H9 (cell line): Measurements from ENCODE around the gene PRDM5. TPM values are rescaled to one million over a fixed set of nuclear protein-coding genes. Genes with fewer than 3 reads are reported as not detected.

Experiments
- DNase-seq: peaks from one replicate; pipeline ENCODE4 v3.0.0-alpha.2; 2017
- H2AFZ ChIP-seq: one replicate; pipeline ENCODE4 v1.6.1; 2013; ENCODE audit warnings: mild to moderate bottlenecking, low read length, control low read depth, moderate library complexity
- H2AK5ac ChIP-seq: 2 replicates; pipeline ENCODE4 v1.6.1; 2013; ENCODE audit warnings: low read length, control low read depth, mixed read lengths; ENCODE audit not compliant: insufficient read length
- H2BK120ac ChIP-seq: one replicate; pipeline ENCODE4 v1.6.1; 2013; ENCODE audit warnings: low read depth, mild to moderate bottlenecking, low read length, control low read depth, inconsistent platforms; ENCODE audit not compliant: poor library complexity, severe bottlenecking
- H2BK12ac ChIP-seq: 2 replicates; pipeline ENCODE4 v1.6.1; 2013; ENCODE audit warnings: low read length, control low read depth, mixed read lengths, low read depth; ENCODE audit not compliant: insufficient read length
- H2BK15ac ChIP-seq: 2 replicates; pipeline ENCODE4 v1.6.1; 2013; ENCODE audit warnings: low read depth, low read length, control low read depth
- H2BK20ac ChIP-seq: one replicate; pipeline ENCODE4 v1.6.1; 2013; ENCODE audit warnings: low read depth, mild to moderate bottlenecking, low read length, control low read depth, inconsistent platforms; ENCODE audit not compliant: poor library complexity, severe bottlenecking
- H2BK5ac ChIP-seq: 2 replicates; pipeline ENCODE4 v1.6.1; 2013; ENCODE audit warnings: low read length, control low read depth, mixed read lengths; ENCODE audit not compliant: insufficient read length
- H3K14ac ChIP-seq: 2 replicates; pipeline ENCODE4 v1.6.1; 2013; ENCODE audit warnings: low read length, control low read depth; ENCODE audit not compliant: insufficient read depth
- H3K18ac ChIP-seq: 2 replicates; pipeline ENCODE4 v1.6.1; 2013; ENCODE audit warnings: low read depth, mild to moderate bottlenecking, mixed read lengths, low read length, control low read depth; ENCODE audit not compliant: insufficient read length
- H3K23ac ChIP-seq: 2 replicates; pipeline ENCODE4 v1.6.1; 2013; ENCODE audit warnings: low read length, control low read depth, mixed read lengths, low read depth; ENCODE audit not compliant: insufficient read length
- H3K23me2 ChIP-seq: 2 replicates; pipeline ENCODE4 v1.6.1; 2013; ENCODE audit warnings: low read depth, mild to moderate bottlenecking, mixed read lengths, low read length, control low read depth; ENCODE audit not compliant: insufficient read length, poor library complexity, severe bottlenecking
- H3K27ac ChIP-seq: 2 replicates; pipeline ENCODE4 v1.5.1; 2013; ENCODE audit warnings: low read length, control low read depth, mixed read lengths, low read depth; ENCODE audit not compliant: insufficient read length
- H3K27me3 ChIP-seq: 2 replicates; pipeline ENCODE4 v1.6.1; 2013; ENCODE audit warnings: low read length, control low read depth, inconsistent platforms; ENCODE audit not compliant: insufficient read depth
- H3K4ac ChIP-seq: 2 replicates; pipeline ENCODE4 v1.6.1; 2013; ENCODE audit warnings: low read depth, mild to moderate bottlenecking, control low read depth, inconsistent platforms, low read length, moderate library complexity
- H3K4me1 ChIP-seq: 2 replicates; pipeline ENCODE4 v1.6.1; 2013; ENCODE audit warnings: low read length, control low read depth, inconsistent platforms; ENCODE audit not compliant: insufficient read depth
- H3K4me2 ChIP-seq: 2 replicates; pipeline ENCODE4 v1.6.1; 2013; ENCODE audit warnings: low read length, control low read depth, mixed read lengths; ENCODE audit not compliant: insufficient read length, insufficient read depth
- H3K56ac ChIP-seq: 2 replicates; pipeline ENCODE4 v1.6.1; 2013; ENCODE audit warnings: low read depth, mild to moderate bottlenecking, mixed read lengths, low read length, control low read depth; ENCODE audit not compliant: insufficient read length
- H3K79me1 ChIP-seq: 2 replicates; pipeline ENCODE4 v1.6.1; 2013; ENCODE audit warnings: low read depth, mild to moderate bottlenecking, moderate library complexity, low read length, control low read depth, inconsistent platforms; ENCODE audit not compliant: insufficient read depth, poor library complexity, severe bottlenecking
- H3K79me2 ChIP-seq: 2 replicates; pipeline ENCODE4 v1.6.1; 2013; ENCODE audit warnings: low read length, control low read depth, inconsistent platforms; ENCODE audit not compliant: insufficient read depth
- H3K9ac ChIP-seq: 2 replicates; pipeline ENCODE4 v1.6.1; 2013; ENCODE audit warnings: low read length, control low read depth, mixed read lengths; ENCODE audit not compliant: insufficient read length; ENCODE audit errors: extremely low read depth
- H3K9me3 ChIP-seq: one replicate; pipeline ENCODE4 v1.6.1; 2013; ENCODE audit warnings: low read depth, low read length, inconsistent platforms; ENCODE audit not compliant: control insufficient read depth
- H3T11ph ChIP-seq: one replicate; pipeline ENCODE4 v1.6.1; 2013; ENCODE audit warnings: mild to moderate bottlenecking, low read length, control low read depth, inconsistent platforms
- H4K20me1 ChIP-seq: one replicate; pipeline ENCODE4 v1.6.1; 2013; ENCODE audit not compliant: control insufficient read depth, insufficient read length, insufficient read depth
- H4K5ac ChIP-seq: 2 replicates; pipeline ENCODE4 v1.6.1; 2013; ENCODE audit warnings: low read depth, mild to moderate bottlenecking, mixed read lengths, low read length, control low read depth; ENCODE audit not compliant: insufficient read length
- H4K8ac ChIP-seq: replicated peaks from 2 replicates; pipeline ENCODE4 v1.6.1; 2013; ENCODE audit warnings: low read length, control low read depth, mixed read lengths, low read depth; ENCODE audit not compliant: insufficient read length
- H4K91ac ChIP-seq: 2 replicates; pipeline ENCODE4 v1.6.1; 2013; ENCODE audit warnings: low read depth, mild to moderate bottlenecking, moderate library complexity, mixed read lengths, low read length, control low read depth; ENCODE audit not compliant: insufficient read length
- H3K27ac Mint-ChIP-seq, 3 experiments: 2 replicates in 2 of 3; 3 replicates in 1 of 3; pipeline ENCODE4 v1.8.0; 2020 to 2021; ENCODE audit warnings: mixed read lengths in 3 of 3, mild to moderate bottlenecking in 1 of 3, moderate library complexity in 1 of 3
- H3K27me3 Mint-ChIP-seq: 2 replicates; pipeline ENCODE4 v1.8.0; 2021; ENCODE audit warnings: low read depth, mild to moderate bottlenecking, moderate library complexity, mixed read lengths
- H3K36me3 Mint-ChIP-seq, 3 experiments: 2 replicates in 2 of 3; 3 replicates in 1 of 3; pipeline ENCODE4 v1.8.0; 2020 to 2021; ENCODE audit warnings: low read depth in 3 of 3, mixed read lengths in 3 of 3; ENCODE audit not compliant: insufficient read depth in 1 of 3
- H3K4me1 Mint-ChIP-seq, 2 experiments: 2 replicates each; pipeline ENCODE4 v1.8.0; 2020; ENCODE audit warnings: mixed read lengths in 2 of 2
- H3K4me3 Mint-ChIP-seq, 2 experiments: 2 replicates in 1 of 2; 3 replicates in 1 of 2; pipeline ENCODE4 v1.8.0; 2020 to 2021; ENCODE audit warnings: mild to moderate bottlenecking in 2 of 2, mixed read lengths in 2 of 2, moderate library complexity in 1 of 2
- H3K9me3 Mint-ChIP-seq, 2 experiments: 2 replicates in 1 of 2; 3 replicates in 1 of 2; pipeline ENCODE4 v1.8.0; 2020; ENCODE audit warnings: mild to moderate bottlenecking in 2 of 2, mixed read lengths in 2 of 2, moderate library complexity in 1 of 2
- CTCF ChIP-seq: fragments of 200-600 bp; sonication (generic); conservative IDR thresholded peaks from 3 replicates; pipeline ENCODE4 v1.8.0; 2021; ENCODE audit warnings: antibody characterized with exemption, mild to moderate bottlenecking
- WGBS: extraction: QIAGEN DNeasy Blood & Tissue Kit; methylation state at CpG from one replicate; pipeline ENCODE4 v1.1.7; 2013; ENCODE audit warnings: missing lambda C conversion rate, low lambda C conversion rate, mixed read lengths; ENCODE audit not compliant: insufficient read length; ENCODE audit errors: extremely low coverage; 5-methylcytosine and 5-hydroxymethylcytosine counted together
- total RNA-seq: library from RNA; stranded (reverse); gene quantifications from 2 replicates; pipeline ENCODE4 v1.2.1, GENCODE V29; 2021

PRDM5 gene
- total RNA-seq, 1 experiment from 2014 or later: 21.7 TPM

- H4K8ac ChIP-seq: no peak overlapping the region
- Mint-ChIP-seq H3K4me1 (no peaks in the 10 kb centered on the region), H3K27ac (no peak overlapping the region), H3K36me3 (peaks cover 11 to 15% (median 12%) of the 10 kb centered on the region in 3 experiments), H3K4me3 (no peak overlapping the region), H3K27me3 (no peaks in the 10 kb centered on the region), H3K9me3 (peaks cover 6 to 12% of the 10 kb centered on the region in 2 experiments; a peak in 3 of 5 replicates)
- H3K9me3 ChIP-seq: no peaks in the 10 kb centered on the region
- H3K27me3 ChIP-seq: no peaks in the 10 kb centered on the region
- no peak overlapping the region for H3K56ac ChIP-seq
- H2BK20ac ChIP-seq: no peak overlapping the region
- H4K5ac ChIP-seq: no peak overlapping the region
- no peak overlapping the region for H4K91ac ChIP-seq
- H3K79me2 ChIP-seq: no peaks in the 10 kb centered on the region
- H4K20me1 ChIP-seq: peaks cover 2% of the 10 kb centered on the region
- H3K18ac ChIP-seq: no peak overlapping the region
- DNase-seq: no peak
- no peak overlapping the region for H2AFZ ChIP-seq
- H3K79me1 ChIP-seq: no peaks in the 10 kb centered on the region
- no peak overlapping the region for H3K4me2 ChIP-seq
- H2AK5ac ChIP-seq: no peak overlapping the region
- no peak overlapping the region for H3T11ph ChIP-seq
- no peak overlapping the region for H3K27ac ChIP-seq
- no CpG with 5 or more reads among the region's 1 CpG for WGBS
- no peak overlapping the region for H3K4ac ChIP-seq
- H3K23me2 ChIP-seq: no peaks in the 10 kb centered on the region
- no peak overlapping the region for H3K9ac ChIP-seq
- no peaks in the 10 kb centered on the region for H3K4me1 ChIP-seq
- no peak for TF ChIP-seq CTCF
- H2BK15ac ChIP-seq: no peak overlapping the region
- no peak overlapping the region for H3K23ac ChIP-seq
- no peak overlapping the region for H3K14ac ChIP-seq
- no peak overlapping the region for H2BK120ac ChIP-seq
- H2BK5ac ChIP-seq: no peak overlapping the region
- no peak overlapping the region for H2BK12ac ChIP-seq
Observed at GRCh38 chr4:120837656-120838055, 84.9 kb downstream of the PRDM5 start.
